ENCODE results near the gene CCDC47.

DNA sequence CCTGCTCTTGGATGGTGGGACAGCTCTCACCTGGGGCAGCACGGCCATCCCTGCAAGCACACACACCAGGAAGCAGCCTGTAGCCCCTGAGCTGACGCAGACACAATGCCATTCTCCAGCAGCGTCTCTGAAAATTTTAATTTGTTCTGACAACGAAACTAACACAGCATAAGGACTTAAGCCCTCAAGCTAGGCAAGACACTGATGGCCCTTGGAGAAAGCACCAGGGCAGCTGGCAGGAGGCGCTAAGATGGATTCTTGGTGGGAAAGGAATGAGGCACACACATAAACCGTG is 70.7 kb downstream of the CCDC47 start:
- TF ChIP-seq CTCF (IDR thresholded peaks at IDR 0.05; ENCODE audit: borderline replicate concordance, extremely low read depth, low read length, poor library complexity, severe bottlenecking) (no peak), EZH2 (IDR thresholded peaks at IDR 0.05; ENCODE audit: borderline replicate concordance, low read depth, low read length, severe bottlenecking) (no peak)

Data from DND-41 (cell line).